T-helper 1 cell (primary cell): Measurements from ENCODE around the gene GALK1.

Source experiments
- DNase-seq, 5 donors: peaks; one replicate each; pipeline ENCODE4 v3.0.0-alpha.2; 2012 to 2020

GALK1 gene

GRCh38 chr17:75783803-75784472 lies 18.9 kb upstream of the GALK1 start:
- DNase-seq: no peak

GRCh38 chr17:75783069-75783783 lies 18.2 kb upstream of the GALK1 start:
- DNase-seq: peak in 2 of 5 donors; percentile 17 to 88

- DNase-seq: no peak
Observed at GRCh38 chr17:75779987-75780889, 15.2 kb upstream of the GALK1 start.

GRCh38 chr17:75779250-75779986 lies 14.4 kb upstream of the GALK1 start:
- DNase-seq: peak; percentile 85 to 100 (median 90)

- peak in 3 of 5 donors; percentile 63 to 79 (median 69) for DNase-seq
Observed at GRCh38 chr17:75778861-75779249, 13.9 kb upstream of the GALK1 start.

GRCh38 chr17:75778066-75778860 lies 13.3 kb upstream of the GALK1 start:
- peak in 1 of 5 donors; percentile 15 for DNase-seq

GRCh38 chr17:75777296-75777922 lies 12.4 kb upstream of the GALK1 start:
- no peak for DNase-seq

- DNase-seq: peak in 3 of 5 donors; percentile 26 to 43 (median 40)
Observed at GRCh38 chr17:75776386-75777295, 11.6 kb upstream of the GALK1 start.

- DNase-seq: no peak
Observed at GRCh38 chr17:75774991-75775668, 10.1 kb upstream of the GALK1 start.

- peak in 2 of 5 donors; percentile 14 to 17 for DNase-seq
Observed at GRCh38 chr17:75774471-75774990, 9.5 kb upstream of the GALK1 start.

- no peak for DNase-seq
Observed at GRCh38 chr17:75773808-75774470, 8.9 kb upstream of the GALK1 start.

GRCh38 chr17:75773121-75773807 lies 8.3 kb upstream of the GALK1 start:
- no peak for DNase-seq

- no peak for DNase-seq
Observed at GRCh38 chr17:75771334-75772281, 6.6 kb upstream of the GALK1 start.

- no peak for DNase-seq
Observed at GRCh38 chr17:75769536-75769935, 4.5 kb upstream of the GALK1 start.

GRCh38 chr17:75767881-75768280 lies 2.9 kb upstream of the GALK1 start:
- no peak for DNase-seq

GRCh38 chr17:75765981-75766380 lies 989 bp upstream of the GALK1 start:
- DNase-seq: no peak

- DNase-seq: no peak
Observed at GRCh38 chr17:75764417-75764710, 628 bp downstream of the GALK1 start.
